AG04450 (cell line): ENCODE measurements around the gene ATF4. TPM values are rescaled to one million over a fixed set of nuclear protein-coding genes. Genes with fewer than 3 reads are reported as not detected.

ENCODE experiments used
- CTCF ChIA-PET: fragments of 300-600, 350-600 bp; formaldehyde crosslinking; extraction: SDS; loops from one replicate; lab custom pipeline; 2022; ENCODE audit warnings: antibody characterized with exemption, inconsistent platforms; lab: Charles Lee
- POLR2A ChIA-PET: fragments of 350-600 bp; formaldehyde crosslinking; extraction: SDS; loops from one replicate; lab custom pipeline; 2021; ENCODE audit warnings: antibody characterized with exemption, inconsistent platforms; lab: Yijun Ruan, JAX
- DNase-seq: peaks from one replicate; pipeline ENCODE4 v3.0.0-alpha.2; 2011; ENCODE audit warnings: low read depth, low spot score
- H3K27ac ChIP-seq: one replicate; pipeline ENCODE4 v1.5.1; 2012; ENCODE audit warnings: low read depth, low read length, control low read depth
- H3K27me3 ChIP-seq: one replicate; pipeline ENCODE4 v1.6.0; 2012; ENCODE audit warnings: low read length; ENCODE audit not compliant: control insufficient read depth, insufficient read depth
- H3K4me3 ChIP-seq: 2 replicates; pipeline ENCODE4 v1.5.1; 2011; ENCODE audit warnings: mild to moderate bottlenecking, low read depth, low read length, control low read depth
- H3K9me3 ChIP-seq: 2 replicates; pipeline ENCODE4 v1.5.1; 2012; ENCODE audit warnings: low read length; ENCODE audit not compliant: control insufficient read depth, insufficient read depth
- polyA plus RNA-seq: library from polyadenylated mRNA; depleted of rRNA; stranded (reverse); fragments of >200 nt; gene quantifications from 2 replicates; pipeline ENCODE4 v1.2.3, GENCODE V29; 2011
- TF ChIP-seq, protein P1 (sequence below): IDR thresholded peaks from 2 replicates; pipeline ENCODE4 v1.5.1; 2011; ENCODE audit warnings: low read depth, low read length, control low read depth, inconsistent platforms

Gene ATF4
- polyA plus RNA-seq, 1 experiment, result 936 TPM

DNA sequence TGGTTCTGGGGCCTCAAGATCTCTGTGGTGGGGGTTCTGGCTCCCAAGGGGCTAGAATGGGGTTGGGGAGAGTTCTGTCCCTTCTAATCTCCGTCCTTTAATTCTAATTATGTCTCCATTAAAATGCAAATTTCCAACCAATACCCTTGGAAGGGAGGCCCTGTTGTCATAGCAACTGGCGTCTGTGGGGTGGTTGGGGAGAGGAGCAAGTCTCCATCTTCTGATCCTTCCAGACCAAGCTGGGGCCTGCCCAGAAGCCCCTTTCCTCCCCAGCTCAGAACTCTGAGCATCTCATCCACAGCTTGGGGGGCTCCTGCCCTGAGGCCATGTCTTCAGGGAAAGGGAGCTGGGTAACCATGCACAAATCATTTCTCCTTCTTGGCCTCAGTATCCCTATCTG is 17.6 kb downstream of the ATF4 start:
- Histone ChIP-seq H3K27me3 (peaks cover 7% of the 10 kb centered on the region), H3K27ac (no peak overlapping the region), H3K9me3 (no peaks in the 10 kb centered on the region), H3K4me3 (no peak overlapping the region)
- CTCF ChIA-PET, result interaction anchor here (7.7 kb wide), 1 partner anchor 487 kb away, joined by 119 read pairs; no protein-coding TSS in a partner anchor
- POLR2A ChIA-PET, result no interaction called here
- no peak for DNase-seq
- TF ChIP-seq, protein P1, sequence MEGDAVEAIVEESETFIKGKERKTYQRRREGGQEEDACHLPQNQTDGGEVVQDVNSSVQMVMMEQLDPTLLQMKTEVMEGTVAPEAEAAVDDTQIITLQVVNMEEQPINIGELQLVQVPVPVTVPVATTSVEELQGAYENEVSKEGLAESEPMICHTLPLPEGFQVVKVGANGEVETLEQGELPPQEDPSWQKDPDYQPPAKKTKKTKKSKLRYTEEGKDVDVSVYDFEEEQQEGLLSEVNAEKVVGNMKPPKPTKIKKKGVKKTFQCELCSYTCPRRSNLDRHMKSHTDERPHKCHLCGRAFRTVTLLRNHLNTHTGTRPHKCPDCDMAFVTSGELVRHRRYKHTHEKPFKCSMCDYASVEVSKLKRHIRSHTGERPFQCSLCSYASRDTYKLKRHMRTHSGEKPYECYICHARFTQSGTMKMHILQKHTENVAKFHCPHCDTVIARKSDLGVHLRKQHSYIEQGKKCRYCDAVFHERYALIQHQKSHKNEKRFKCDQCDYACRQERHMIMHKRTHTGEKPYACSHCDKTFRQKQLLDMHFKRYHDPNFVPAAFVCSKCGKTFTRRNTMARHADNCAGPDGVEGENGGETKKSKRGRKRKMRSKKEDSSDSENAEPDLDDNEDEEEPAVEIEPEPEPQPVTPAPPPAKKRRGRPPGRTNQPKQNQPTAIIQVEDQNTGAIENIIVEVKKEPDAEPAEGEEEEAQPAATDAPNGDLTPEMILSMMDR, result no peak

DNA sequence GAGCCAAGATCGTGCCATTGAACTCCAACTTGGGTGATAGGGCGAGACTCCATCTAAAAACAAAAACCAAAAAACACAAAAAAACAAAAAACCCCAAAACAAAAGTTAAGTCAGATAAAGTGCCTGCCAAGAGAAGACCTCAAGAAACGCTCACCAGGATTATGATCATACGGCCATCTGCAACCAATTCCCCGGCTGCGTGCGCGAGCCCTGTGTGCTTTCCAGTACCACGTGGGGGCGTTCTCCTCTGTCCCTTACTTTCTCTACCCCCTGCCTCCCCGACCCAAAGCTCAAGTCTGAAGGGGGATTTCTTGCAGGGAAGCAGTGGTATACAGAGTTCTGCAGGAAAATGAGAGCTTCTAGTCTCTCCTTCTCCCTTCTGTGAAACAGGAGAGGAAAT is 22.7 kb downstream of the ATF4 start:
- TF ChIP-seq, protein P1, result peak; percentile 51
- POLR2A ChIA-PET, result no interaction called here
- no peak overlapping the region for H3K4me3 ChIP-seq
- CTCF ChIA-PET, result interaction anchor here (0.5 to 2.6 kb wide), 5 partner anchors 8 to 814 kb away, joined by 3 to 18 read pairs (median 6); no protein-coding TSS in a partner anchor
- no peaks in the 10 kb centered on the region for H3K9me3 ChIP-seq
- DNase-seq, result no peak
- no peak overlapping the region for H3K27ac ChIP-seq
- peaks cover 10% of the 10 kb centered on the region for H3K27me3 ChIP-seq

DNA sequence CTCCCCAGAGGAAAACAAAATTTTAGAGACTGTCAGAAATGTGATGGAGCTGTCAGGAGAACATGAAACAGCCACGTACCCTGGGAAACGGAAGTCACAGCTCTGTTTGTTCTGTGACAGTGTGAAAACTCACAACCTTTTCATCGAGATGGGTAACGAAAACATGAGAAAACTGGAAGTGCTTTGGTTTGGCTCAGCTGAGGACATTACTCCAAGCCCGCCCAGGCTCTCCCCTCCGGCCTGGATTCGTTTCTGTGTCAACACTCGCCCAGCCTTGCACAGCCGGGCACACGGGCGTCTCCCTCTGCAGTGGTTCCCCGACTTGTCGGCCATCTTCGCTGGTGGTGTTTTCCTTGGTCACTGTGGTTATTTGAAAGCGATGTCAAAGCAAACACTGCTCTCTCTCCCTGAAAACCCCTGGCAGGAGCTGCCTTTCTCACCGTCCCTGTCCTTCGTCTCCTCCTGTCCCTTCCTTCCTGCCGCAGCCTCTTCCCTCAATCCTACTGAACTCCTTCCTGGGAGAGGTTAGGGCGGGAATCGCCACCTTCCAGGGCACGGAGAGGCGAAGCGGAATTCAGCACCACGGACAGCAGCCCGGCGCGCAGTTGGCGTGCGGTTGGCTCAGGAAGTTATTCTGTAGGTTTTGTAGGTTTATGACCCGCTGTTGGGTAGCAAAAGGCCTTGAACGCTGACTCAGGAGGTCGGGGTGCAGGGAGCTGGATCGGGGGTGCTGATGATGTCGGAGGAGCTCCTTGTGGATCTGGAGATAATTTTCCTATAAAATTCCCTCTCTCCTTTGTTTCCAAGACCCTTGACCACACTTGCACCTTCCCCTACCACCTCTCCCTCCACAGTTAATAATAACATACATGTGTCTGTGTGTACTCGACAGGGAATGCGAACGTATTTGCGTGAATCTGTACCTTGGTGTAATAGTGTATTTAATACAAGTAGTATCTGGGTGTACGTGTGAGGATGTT is 25.3 kb downstream of the ATF4 start:
- POLR2A ChIA-PET, result no interaction called here
- CTCF ChIA-PET, result interaction anchor here (1.4 to 4.0 kb wide), 2 partner anchors 11 to 479 kb away, joined by 4 to 19 read pairs; no protein-coding TSS in a partner anchor
- Histone ChIP-seq H3K27ac (peak overlapping the region; percentile 21), H3K27me3 (peaks cover 14% of the 10 kb centered on the region), H3K4me3 (no peak overlapping the region), H3K9me3 (no peaks in the 10 kb centered on the region)
- TF ChIP-seq, protein P1, result no peak
- DNase-seq, result no peak

DNA sequence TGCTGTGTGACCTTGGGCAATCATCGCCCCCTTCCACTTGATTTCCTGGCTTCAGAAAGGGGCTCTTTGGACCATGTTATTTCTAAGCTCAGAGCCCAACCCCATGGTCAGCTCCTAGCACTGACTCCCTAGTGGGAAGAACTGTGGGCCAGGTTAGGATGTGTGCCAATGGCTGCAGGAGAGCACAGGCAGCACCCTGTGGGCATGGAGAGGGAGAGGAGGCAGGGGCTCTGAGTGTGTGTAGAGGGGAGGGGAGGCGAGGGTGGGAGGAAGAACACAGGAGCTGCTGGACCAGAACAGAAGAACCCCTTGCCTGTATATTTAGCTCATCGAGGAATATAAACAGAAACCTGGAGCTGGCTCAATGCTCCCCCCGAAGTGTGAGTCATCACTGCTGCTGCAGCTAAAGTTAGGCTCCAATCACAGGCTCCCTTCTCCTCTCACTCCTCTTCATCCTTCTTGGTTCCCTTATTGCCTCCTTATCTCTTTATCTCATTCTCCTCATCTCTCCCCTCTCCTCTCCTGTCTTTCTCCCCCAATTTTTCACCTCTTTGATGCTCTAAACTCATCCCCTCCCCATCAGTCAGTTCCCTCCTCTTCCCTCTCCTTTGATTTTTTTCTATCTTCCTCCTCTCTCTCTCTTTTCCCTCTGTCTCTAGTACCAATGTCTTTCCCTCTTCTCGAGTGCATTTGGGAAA is 26.7 kb downstream of the ATF4 start:
- ChIA-PET CTCF (interaction anchor here (1.4 to 4.0 kb wide), 2 partner anchors 13 to 477 kb away, joined by 4 to 19 read pairs; no protein-coding TSS in a partner anchor), POLR2A (interaction anchor here (0.6 kb wide), 1 partner anchor 209 kb away, joined by 3 read pairs; no protein-coding TSS in a partner anchor)
- DNase-seq, result no peak
- Histone ChIP-seq H3K27ac (no peak overlapping the region), H3K4me3 (no peak overlapping the region), H3K27me3 (peaks cover 15% of the 10 kb centered on the region), H3K9me3 (no peaks in the 10 kb centered on the region)
- TF ChIP-seq, protein P1, result no peak
